Effector memory CD8-positive, alpha-beta T cell (primary cell): ENCODE results near the gene DAPK2.

Experiments used
- ATAC-seq: fragments of 150-1000 bp; cut with Tn5 transposase; replicated peaks from 2 replicates; pipeline ENCODE4 v1.10.0; 2021; ENCODE audit warnings: mild to moderate bottlenecking, moderate library complexity
- DNase-seq, 3 experiments: peaks; one replicate each; pipeline ENCODE4 v3.0.0; 2021
- H3K27ac Mint-ChIP-seq, 2 donors: one replicate each; pipeline ENCODE4 v1.8.0; 2022; ENCODE audit warnings: mild to moderate bottlenecking in 2 of 2, mixed read lengths in 2 of 2, moderate library complexity in 2 of 2
- H3K27me3 Mint-ChIP-seq, 2 donors: one replicate each; pipeline ENCODE4 v1.8.0; 2022; ENCODE audit warnings: mixed read lengths in 2 of 2
- H3K36me3 Mint-ChIP-seq: one replicate; pipeline ENCODE4 v1.8.0; 2022; ENCODE audit warnings: mild to moderate bottlenecking, moderate library complexity, mixed read lengths; ENCODE audit not compliant: insufficient read depth
- H3K4me1 Mint-ChIP-seq, 2 donors: one replicate each; pipeline ENCODE4 v1.8.0; 2022; ENCODE audit warnings: low read depth in 2 of 2, mixed read lengths in 2 of 2
- H3K4me3 Mint-ChIP-seq, 2 donors: one replicate each; pipeline ENCODE4 v1.8.0; 2022; ENCODE audit warnings: mild to moderate bottlenecking in 2 of 2, mixed read lengths in 2 of 2, moderate library complexity in 2 of 2
- H3K9me3 Mint-ChIP-seq, 2 donors: one replicate each; pipeline ENCODE4 v1.8.0; 2022; ENCODE audit warnings: mixed read lengths in 2 of 2

The DAPK2 gene

DNA sequence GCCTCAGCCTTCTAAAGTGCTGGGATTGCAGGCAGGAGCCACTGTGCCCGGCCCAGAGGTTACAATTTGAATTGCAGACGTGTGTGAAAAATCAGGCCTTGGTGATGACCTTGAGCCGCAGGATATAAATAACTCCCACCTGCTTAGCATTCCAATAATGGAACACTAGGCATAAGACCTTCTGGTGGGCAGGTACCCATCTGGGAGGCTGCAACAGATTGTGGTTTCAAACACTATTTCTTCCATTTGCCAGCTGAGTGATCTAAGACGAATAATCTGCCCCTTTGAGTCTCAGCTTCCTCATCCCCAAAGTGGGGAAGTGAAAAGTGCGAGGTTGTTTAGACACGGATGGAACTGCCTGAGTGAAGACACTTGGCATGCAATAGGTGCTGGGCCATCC lies 164.9 kb downstream of the DAPK2 start:
- Mint-ChIP-seq H3K36me3 (no peaks in the 10 kb centered on the region), H3K27me3 (no peaks in the 10 kb centered on the region), H3K4me3 (no peak overlapping the region), H3K27ac (no peak overlapping the region), H3K9me3 (no peaks in the 10 kb centered on the region), H3K4me1 (no peaks in the 10 kb centered on the region)
- DNase-seq = no peak
- no peak for ATAC-seq

DNA sequence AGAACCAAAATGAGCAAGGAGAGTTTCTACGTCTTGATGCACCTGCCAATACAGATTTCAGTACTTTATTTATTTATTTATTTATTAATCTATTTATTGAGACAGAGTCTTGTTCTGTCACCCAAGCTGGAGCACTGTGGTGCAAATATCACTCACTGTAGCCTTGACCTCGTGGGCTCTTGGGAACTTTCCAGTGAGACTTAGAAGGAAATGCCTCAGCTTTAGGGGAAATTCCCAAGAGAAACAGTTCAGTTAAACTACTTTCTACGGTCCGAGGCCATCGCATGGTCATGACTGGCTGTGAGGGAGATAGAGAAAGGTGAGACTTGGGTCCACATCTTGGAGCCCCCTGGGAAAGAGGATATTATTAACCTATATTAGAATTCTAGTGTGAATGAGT lies 165.5 kb downstream of the DAPK2 start:
- Mint-ChIP-seq H3K27me3 (no peaks in the 10 kb centered on the region), H3K4me1 (no peaks in the 10 kb centered on the region), H3K9me3 (no peaks in the 10 kb centered on the region), H3K36me3 (no peaks in the 10 kb centered on the region), H3K27ac (no peak overlapping the region), H3K4me3 (no peak overlapping the region)
- ATAC-seq (no peak), DNase-seq (no peak)

DNA sequence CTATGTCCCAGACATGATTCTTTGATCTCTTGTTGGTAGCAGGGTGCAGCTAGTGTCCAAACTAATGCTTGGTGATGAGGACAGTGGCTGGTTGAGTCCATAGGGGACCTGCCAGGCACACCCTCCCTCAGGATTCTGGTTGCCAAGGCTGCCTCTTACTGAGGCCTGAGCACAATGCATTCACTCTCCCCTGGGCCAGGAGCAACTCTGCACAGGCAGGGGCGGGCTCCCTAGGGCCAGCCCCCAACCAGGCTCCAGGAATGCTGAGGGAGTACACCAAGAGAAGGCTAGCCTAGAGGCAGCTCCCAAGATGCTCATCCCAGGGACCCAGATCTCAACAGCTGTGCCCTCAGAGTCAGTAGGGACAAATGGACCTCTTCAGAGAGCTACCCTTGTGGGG lies 166.3 kb downstream of the DAPK2 start:
- ATAC-seq = no peak
- H3K4me3 Mint-ChIP-seq = no peak overlapping the region
- DNase-seq = no peak
- H3K36me3 Mint-ChIP-seq = no peaks in the 10 kb centered on the region
- no peaks in the 10 kb centered on the region for H3K27me3 Mint-ChIP-seq
- no peaks in the 10 kb centered on the region for H3K9me3 Mint-ChIP-seq
- H3K4me1 Mint-ChIP-seq = no peaks in the 10 kb centered on the region
- no peak overlapping the region for H3K27ac Mint-ChIP-seq

DNA sequence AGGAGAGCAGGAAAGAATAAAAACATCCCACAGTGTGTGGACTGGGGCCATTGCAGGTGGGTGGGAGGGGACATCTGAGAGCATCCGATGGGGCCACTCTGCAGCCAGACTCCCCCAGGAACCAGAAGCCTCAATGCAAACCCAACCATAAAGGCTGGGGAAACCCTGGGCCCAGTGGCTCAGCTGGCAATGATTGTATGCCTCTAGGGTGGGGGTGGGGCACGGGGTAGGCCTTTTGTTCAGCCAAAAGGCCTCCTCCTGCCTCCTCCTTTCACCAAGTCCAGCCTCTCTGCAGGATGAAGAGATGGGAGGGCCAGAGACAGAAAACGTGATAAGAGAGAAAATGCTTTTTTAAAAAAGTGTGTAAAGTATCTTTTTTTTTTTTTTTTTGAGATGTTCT lies 167.1 kb downstream of the DAPK2 start:
- DNase-seq (no peak), ATAC-seq (no peak)
- Mint-ChIP-seq H3K9me3 (no peaks in the 10 kb centered on the region), H3K27me3 (no peaks in the 10 kb centered on the region), H3K4me3 (no peak overlapping the region), H3K4me1 (no peaks in the 10 kb centered on the region), H3K27ac (no peak overlapping the region), H3K36me3 (no peaks in the 10 kb centered on the region)

DNA sequence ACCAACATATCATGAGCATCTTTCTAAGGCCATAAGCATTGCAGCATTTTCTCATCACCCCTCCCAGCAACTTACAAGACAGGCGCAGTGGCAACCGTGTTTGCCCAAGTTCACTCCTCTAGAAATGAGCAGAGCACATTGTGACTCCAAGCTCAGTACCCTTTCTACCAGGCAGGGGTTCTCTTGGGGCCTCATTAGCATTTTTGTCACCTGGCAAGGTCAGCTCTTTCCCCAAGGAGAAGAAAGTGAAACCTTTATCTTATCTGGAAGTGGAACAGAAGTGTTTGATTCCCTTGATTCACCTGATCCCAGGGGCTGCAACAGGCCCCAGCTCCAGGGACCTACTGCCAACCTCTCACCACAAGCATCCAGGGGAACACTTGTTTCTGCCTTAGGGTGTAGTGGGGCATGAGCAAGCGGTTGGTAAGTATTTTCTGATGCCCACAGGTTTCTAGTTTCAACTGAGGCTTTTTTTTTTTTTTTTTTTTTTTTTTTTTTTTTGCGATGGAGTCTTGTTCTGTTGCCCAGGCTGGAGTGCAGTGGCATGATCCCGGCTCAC lies 168.5 kb downstream of the DAPK2 start:
- Mint-ChIP-seq H3K4me3 (no peak overlapping the region), H3K4me1 (peaks cover 0 to 1% of the 10 kb centered on the region in 2 donors), H3K36me3 (no peaks in the 10 kb centered on the region), H3K27ac (no peak overlapping the region), H3K27me3 (no peaks in the 10 kb centered on the region), H3K9me3 (peaks cover 0 to 4% of the 10 kb centered on the region in 2 donors)
- DNase-seq = no peak
- no peak for ATAC-seq

DNA sequence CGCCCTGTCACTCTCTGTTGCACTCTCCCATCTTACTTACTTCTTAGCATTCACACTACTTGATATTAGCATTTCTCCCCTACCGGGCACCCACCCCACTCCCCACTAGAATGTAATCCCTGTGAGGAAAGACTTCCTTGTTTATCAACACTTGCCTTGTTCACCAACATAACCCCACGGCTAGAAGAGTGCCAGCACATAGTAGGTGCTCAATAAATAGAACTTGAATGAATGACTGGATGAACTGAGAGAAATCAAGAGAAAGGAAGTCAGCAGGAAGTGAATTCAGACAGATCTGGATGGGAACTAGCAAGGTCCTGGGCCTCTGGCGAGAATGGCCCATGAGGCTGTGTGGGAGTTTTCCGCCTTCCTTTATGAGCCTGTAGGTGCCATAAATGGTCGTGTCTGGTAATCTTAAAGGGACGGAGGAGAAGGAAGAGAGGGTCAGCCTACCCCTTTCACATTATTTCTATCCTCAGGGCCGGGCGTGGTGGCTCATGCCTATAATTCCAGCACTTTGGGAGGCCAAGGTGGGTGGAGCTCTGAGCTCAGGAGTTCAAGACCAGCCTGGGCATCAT lies 170.1 kb downstream of the DAPK2 start:
- ATAC-seq = no peak
- no peak overlapping the region for H3K4me3 Mint-ChIP-seq
- peaks cover 0 to 7% of the 10 kb centered on the region in 2 donors for H3K9me3 Mint-ChIP-seq
- H3K27me3 Mint-ChIP-seq = no peaks in the 10 kb centered on the region
- peak overlapping the region; percentile 13 to 44 for H3K27ac Mint-ChIP-seq
- H3K4me1 Mint-ChIP-seq = peaks cover 0 to 1% of the 10 kb centered on the region in 2 donors
- DNase-seq = no peak
- no peaks in the 10 kb centered on the region for H3K36me3 Mint-ChIP-seq

DNA sequence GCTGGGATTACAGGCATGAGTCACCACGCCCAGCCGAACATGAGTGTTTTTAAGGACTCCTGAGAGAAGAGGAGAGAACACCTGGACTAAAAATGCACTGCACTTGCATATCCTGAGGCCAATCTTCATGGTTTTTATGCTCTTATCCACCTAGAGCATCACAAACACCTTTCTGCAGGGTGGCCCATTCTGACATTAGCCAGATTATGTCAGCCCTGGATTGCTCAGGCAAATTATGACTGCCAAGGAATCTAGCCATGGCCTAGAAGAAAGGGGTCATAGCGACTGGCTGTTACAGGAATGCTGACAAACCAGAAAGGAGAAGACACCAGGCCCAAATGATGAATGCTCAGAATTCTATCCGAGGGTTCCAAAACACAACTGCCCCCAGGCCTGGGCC lies 171.7 kb downstream of the DAPK2 start:
- no peak for DNase-seq
- Mint-ChIP-seq H3K27me3 (no peaks in the 10 kb centered on the region), H3K27ac (no peak overlapping the region), H3K36me3 (no peaks in the 10 kb centered on the region), H3K4me1 (peaks cover 0 to 1% of the 10 kb centered on the region in 2 donors), H3K9me3 (peaks cover 0 to 7% of the 10 kb centered on the region in 2 donors), H3K4me3 (no peak overlapping the region)
- no peak for ATAC-seq

DNA sequence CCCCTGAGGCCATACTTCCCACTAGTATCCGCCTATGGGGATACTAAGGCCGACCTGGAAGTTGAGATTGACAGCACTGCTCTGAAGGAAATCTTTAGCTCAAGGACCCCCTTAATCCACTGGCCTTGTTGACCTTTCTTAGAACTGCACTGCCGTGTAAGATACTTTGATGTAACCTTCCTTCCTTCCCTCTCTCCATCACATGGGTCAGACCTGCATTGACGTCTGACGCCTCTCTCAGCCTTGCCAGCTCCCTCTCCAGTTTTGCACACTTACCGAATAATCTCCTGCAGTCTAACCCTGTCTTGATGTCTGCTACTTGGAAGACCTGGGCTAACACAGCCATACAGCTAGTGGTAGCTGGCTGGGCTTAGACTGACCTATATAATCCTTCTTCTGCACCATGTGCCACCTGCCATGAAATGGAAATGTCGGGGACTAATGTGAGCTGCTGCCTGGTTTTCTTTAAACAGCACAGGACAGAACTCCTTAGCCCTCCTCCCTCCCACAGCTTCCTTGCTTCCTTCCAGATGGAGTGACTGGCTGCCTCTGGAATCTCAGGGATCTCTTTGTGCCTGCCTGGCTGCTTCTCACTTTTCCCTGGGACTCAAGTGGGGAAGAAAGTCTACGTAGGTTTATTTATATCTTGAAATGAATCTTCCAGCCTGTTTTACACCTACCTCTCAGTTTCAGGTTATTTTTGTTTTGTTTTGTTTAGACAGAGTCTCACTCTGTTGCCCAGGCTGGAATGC lies 173.3 kb downstream of the DAPK2 start:
- Mint-ChIP-seq H3K27ac (peak overlapping the region in 1 of 2 donors; percentile 33), H3K9me3 (peaks cover 0 to 7% of the 10 kb centered on the region in 2 donors), H3K4me3 (no peak overlapping the region), H3K27me3 (no peaks in the 10 kb centered on the region), H3K4me1 (peaks cover 0 to 1% of the 10 kb centered on the region in 2 donors), H3K36me3 (no peaks in the 10 kb centered on the region)
- ATAC-seq (no peak), DNase-seq (no peak)

DNA sequence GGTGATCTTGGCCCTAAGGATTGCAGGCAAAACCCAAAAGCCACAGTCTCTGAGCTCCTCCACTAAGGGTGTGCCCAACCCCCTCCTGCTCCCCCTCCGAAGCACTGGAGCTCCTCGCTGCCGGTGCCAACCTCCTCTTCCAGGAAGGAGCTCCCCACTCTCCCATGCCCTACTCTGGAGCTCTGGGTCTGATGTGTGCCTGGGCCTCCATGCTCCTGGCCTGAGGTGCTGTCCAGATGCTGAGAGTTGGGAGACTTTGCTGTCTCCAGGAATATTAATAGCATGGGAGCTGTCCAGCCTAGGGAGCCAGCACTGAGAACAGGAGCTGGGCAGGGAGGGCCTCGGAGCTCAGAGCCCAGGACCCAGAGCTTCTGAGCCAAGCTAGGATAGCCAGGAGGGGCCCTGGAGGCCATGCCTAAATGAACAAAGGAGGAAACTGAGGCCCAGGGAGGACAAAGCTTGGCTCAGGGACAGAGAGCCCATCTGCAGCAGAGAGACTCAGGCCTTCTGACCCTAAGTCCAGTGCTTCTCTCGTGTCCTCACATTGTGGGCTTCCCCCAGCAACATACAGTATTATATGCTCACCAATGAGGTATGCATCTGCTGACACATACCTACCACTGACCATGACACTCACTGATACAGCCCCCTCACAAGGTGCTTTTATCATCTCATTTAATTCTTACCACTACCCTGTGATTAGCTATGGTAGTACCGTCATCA lies 175.6 kb downstream of the DAPK2 start:
- Mint-ChIP-seq H3K9me3 (peaks cover 0 to 7% of the 10 kb centered on the region in 2 donors), H3K36me3 (no peaks in the 10 kb centered on the region), H3K27ac (peak overlapping the region in 1 of 2 donors; percentile 54), H3K27me3 (no peaks in the 10 kb centered on the region), H3K4me1 (peaks cover 0 to 1% of the 10 kb centered on the region in 2 donors), H3K4me3 (no peak overlapping the region)
- ATAC-seq (no peak), DNase-seq (no peak)

DNA sequence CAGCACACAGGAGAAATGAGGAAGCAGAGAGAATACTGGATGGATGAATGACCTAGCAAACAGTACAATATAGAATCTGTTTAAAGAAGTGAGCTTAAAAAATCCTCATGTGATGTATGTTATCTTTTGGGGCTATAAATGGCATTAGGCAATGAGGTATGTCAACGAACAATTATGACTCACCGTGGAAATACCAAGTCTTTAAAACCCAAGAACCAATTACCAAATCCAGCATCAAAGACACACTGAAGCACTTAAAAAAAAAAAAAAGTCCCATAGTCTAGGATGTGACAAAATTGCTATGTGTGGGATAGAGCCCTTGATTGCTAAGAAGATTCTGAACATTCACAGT lies 176.3 kb downstream of the DAPK2 start:
- H3K27me3 Mint-ChIP-seq = no peaks in the 10 kb centered on the region
- peaks cover 0 to 1% of the 10 kb centered on the region in 2 donors for H3K4me1 Mint-ChIP-seq
- H3K4me3 Mint-ChIP-seq = no peak overlapping the region
- no peaks in the 10 kb centered on the region for H3K36me3 Mint-ChIP-seq
- DNase-seq (no peak), ATAC-seq (peak; percentile 16)
- peaks cover 0 to 7% of the 10 kb centered on the region in 2 donors for H3K9me3 Mint-ChIP-seq
- H3K27ac Mint-ChIP-seq = no peak overlapping the region

DNA sequence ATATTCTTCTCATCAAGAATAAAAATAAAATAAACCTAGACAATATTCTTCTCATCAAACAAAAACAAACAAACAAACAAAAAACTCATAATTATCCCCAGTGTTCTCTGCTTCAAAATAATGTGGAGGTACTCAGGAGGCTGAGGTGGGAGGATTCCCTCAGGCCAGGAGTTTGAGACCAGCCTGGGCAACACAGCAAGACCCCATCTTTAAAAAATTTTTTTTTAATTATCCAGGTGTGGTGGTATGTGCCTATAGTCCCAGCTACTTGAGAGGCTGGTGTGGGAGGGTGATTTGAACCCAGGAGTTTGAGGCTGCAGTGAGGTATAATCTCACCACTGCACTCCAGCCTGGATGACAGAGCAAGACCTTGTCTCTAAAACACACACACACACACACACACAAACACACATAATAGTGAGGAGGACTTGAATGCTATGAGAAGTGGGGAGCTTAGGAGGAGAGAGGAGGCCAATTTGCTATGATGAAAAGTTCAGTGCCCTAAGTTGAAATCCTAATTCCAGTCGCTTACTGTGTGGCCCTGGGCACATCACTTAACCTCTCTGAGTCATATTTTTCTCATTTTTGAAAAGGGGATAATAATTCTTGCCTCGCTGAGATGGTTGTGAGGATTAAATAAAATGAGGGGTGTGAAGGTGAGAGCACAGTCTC lies 176.8 kb downstream of the DAPK2 start:
- Mint-ChIP-seq H3K27ac (no peak overlapping the region), H3K4me3 (no peak overlapping the region), H3K9me3 (peaks cover 0 to 7% of the 10 kb centered on the region in 2 donors), H3K27me3 (no peaks in the 10 kb centered on the region), H3K4me1 (peaks cover 0 to 1% of the 10 kb centered on the region in 2 donors), H3K36me3 (no peaks in the 10 kb centered on the region)
- no peak for ATAC-seq
- DNase-seq = no peak

DNA sequence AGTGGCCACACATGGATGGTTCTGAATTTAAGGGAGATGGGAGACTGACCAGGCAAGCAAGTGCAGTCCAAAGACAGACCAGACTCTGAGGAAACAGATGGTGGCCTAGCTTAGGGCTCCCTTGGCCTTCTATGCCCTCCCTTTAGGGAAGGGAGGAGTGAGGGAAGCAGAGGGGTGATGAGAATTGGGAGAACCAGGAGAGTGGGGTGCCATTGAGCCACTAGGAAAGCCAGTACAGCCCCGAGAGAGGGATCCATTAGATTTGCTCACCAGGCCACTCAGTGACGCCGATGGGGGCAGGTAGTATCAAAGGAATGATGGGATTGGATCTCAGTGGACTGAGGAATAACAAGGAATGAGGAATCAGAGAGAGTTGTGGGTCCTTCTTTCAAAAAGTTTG lies 182.1 kb downstream of the DAPK2 start:
- H3K4me1 Mint-ChIP-seq = peaks cover 8 to 13% of the 10 kb centered on the region in 2 donors
- H3K9me3 Mint-ChIP-seq = no peaks in the 10 kb centered on the region
- DNase-seq (no peak), ATAC-seq (no peak)
- no peaks in the 10 kb centered on the region for H3K27me3 Mint-ChIP-seq
- H3K4me3 Mint-ChIP-seq = no peak overlapping the region
- no peaks in the 10 kb centered on the region for H3K36me3 Mint-ChIP-seq
- H3K27ac Mint-ChIP-seq = peak overlapping the region in 1 of 2 donors; percentile 50

DNA sequence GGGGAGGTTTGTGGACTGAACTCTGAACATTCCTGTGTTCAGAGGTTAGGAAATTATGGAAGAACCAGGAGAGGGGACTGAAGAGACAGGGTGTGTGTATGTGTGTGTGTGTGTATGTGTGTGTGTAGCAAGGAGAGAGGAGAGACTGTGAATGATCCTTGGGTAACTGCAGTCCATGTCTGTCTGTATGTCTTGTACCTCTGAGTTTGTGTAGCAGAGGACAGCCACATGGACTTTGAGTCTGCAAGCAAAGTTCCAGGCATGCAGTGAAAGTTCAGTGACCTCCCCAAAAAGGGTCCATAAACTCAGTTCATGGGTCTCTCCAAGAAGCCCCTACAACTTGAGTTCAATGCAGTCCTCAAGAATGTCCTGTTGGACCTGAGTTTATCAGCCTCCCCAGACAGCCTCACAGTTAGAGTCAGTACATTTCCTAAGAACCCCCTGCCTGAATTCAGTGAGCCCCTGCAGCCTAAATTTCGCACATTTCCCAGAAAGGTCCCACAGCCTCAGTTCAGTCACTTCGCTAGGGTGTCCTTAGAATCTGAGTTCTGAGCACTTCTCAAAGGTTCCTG lies 184.3 kb downstream of the DAPK2 start:
- Mint-ChIP-seq H3K9me3 (no peaks in the 10 kb centered on the region), H3K4me1 (peaks cover 8 to 13% of the 10 kb centered on the region in 2 donors), H3K27ac (peak overlapping the region in 1 of 2 donors; percentile 83), H3K36me3 (no peaks in the 10 kb centered on the region), H3K4me3 (no peak overlapping the region), H3K27me3 (no peaks in the 10 kb centered on the region)
- DNase-seq = no peak
- no peak for ATAC-seq
